ENCODE results near the gene TCHHL1. TPM values are rescaled to one million over a fixed set of nuclear protein-coding genes. Genes with fewer than 3 reads are reported as not detected.
A peak's percentile ranks its signal among the peaks of the same experiment; 100 is the strongest.

Gene TCHHL1
- total and polyA plus RNA-seq, 2 of the 8 experiments (the other 6 are each of a cell fraction or from before 2014, with no cell fraction given), result not detected

- ChIA-PET POLR2A (ENCODE audit: partially characterized antibody) (interaction anchor here (1.0 to 1.9 kb wide), 8 partner anchors 8 to 102 kb away, joined by 3 to 6 read pairs (median 3); partner anchors contain the start of gene S100A10), CTCF (ENCODE audit: partially characterized antibody) (interaction anchor here (0.6 to 4.0 kb wide), 10 partner anchors 10 to 103 kb away, joined by 3 to 32 read pairs (median 7); no protein-coding TSS in a partner anchor)
- Histone ChIP-seq H3K36me3 (ENCODE audit: control insufficient read depth in 2 of 4, insufficient read depth in 4 of 4, low read length in 3 of 4) (peaks cover 3 to 18% (median 6%) of the 10 kb centered on the region in 4 experiments; a peak in 5 of 8 replicates), H2BK120ac (replicated peaks; ENCODE audit: low read depth, low read length) (no peak within 1 kb of the TSS), H3K27me3 (replicated peaks in 1 of 4; ENCODE audit: control insufficient read depth in 3 of 4, extremely low read depth in 1 of 4, insufficient read depth in 3 of 4, low read length in 3 of 4) (no peaks in the 10 kb centered on the region; a peak in 4 of 7 replicates), H4K91ac (replicated peaks; ENCODE audit: insufficient read length, low read length) (peak within 1 kb of the TSS; percentile 11), H4K20me1 (replicated peaks in 1 of 2; ENCODE audit: control insufficient read depth in 1 of 2, insufficient read depth in 2 of 2, low read length in 2 of 2) (no peaks in the 10 kb centered on the region), H3K9me3 (ENCODE audit: insufficient read depth in 2 of 2, low read depth in 1 of 2, low read length in 1 of 2) (no peaks in the 10 kb centered on the region), H4K8ac (ENCODE audit: extremely low read depth, insufficient read depth, low read length) (no peak within 1 kb of the TSS), H4K5ac (ENCODE audit: insufficient read length, low read depth, low read length) (no peak within 1 kb of the TSS), H3K56ac (replicated peaks; ENCODE audit: insufficient read length, low read depth, low read length) (peak within 1 kb of the TSS; percentile 40), H2BK15ac (ENCODE audit: low read length) (no peak within 1 kb of the TSS), H3K23me2 (ENCODE audit: low read depth, low read length) (peaks cover 6% of the 10 kb centered on the region; the same call in 1 of the 2 replicates), H2BK12ac (ENCODE audit: low read depth, low read length) (peak within 1 kb of the TSS; percentile 20; the same call in 1 of the 2 replicates), H2AFZ (ENCODE audit: low read length) (no peak within 1 kb of the TSS), H3K23ac (ENCODE audit: insufficient read length) (no peak within 1 kb of the TSS), H3K79me1 (ENCODE audit: low read depth, low read length) (no peaks in the 10 kb centered on the region), H3K9ac (replicated peaks in 1 of 4; ENCODE audit: extremely low read depth in 1 of 4, low read depth in 3 of 4, low read length in 3 of 4) (peak within 1 kb of the TSS in 2 of 4 experiments; percentile 38 to 58; a peak in 3 of 7 replicates), H3K4me1 (replicated peaks in 1 of 4; ENCODE audit: control insufficient read depth in 3 of 4, insufficient read depth in 4 of 4, low read length in 3 of 4) (peaks cover 4 to 12% (median 6%) of the 10 kb centered on the region in 4 experiments), H3K14ac (ENCODE audit: insufficient read length) (no peak within 1 kb of the TSS), H2AK5ac (ENCODE audit: low read depth, low read length) (no peak within 1 kb of the TSS), H3K79me2 (ENCODE audit: control insufficient read depth in 1 of 2, insufficient read depth in 2 of 2, low read length in 2 of 2) (no peaks in the 10 kb centered on the region), H3K4ac (replicated peaks; ENCODE audit: insufficient read length, low read depth, low read length) (no peak within 1 kb of the TSS), H3K27ac (ENCODE audit: low read depth, low read length) (no peak within 1 kb of the TSS), H3K4me3 (ENCODE audit: extremely low read depth in 1 of 4, insufficient read depth in 2 of 4, low read depth in 3 of 4, low read length in 4 of 4) (peak within 1 kb of the TSS; percentile 74 to 80 (median 76)), H2BK5ac (ENCODE audit: low read depth, low read length) (peak within 1 kb of the TSS; percentile 38; the same call in 1 of the 2 replicates), H3K4me2 (ENCODE audit: insufficient read depth in 1 of 2, low read depth in 2 of 2, low read length in 2 of 2) (peak within 1 kb of the TSS; percentile 73 to 99), H3K18ac (ENCODE audit: extremely low read depth, low read length) (peak within 1 kb of the TSS; percentile 82; the same call in 1 of the 2 replicates), H2BK20ac (ENCODE audit: low read length) (no peak within 1 kb of the TSS)
- WGBS, 2 experiments (ENCODE audit: extremely low coverage in 1 of 2, insufficient coverage in 1 of 2, insufficient read length in 1 of 2, insufficient replicate concordance in 2 of 2, low coverage in 1 of 2, low lambda C conversion rate in 2 of 2, missing lambda C conversion rate in 1 of 2), result 2 to 100% methylated on average over 1 to 41 of the region's 53 CpGs
- peak in 1 of 2 experiments; percentile 77 for DNase-seq (ENCODE audit: low read depth in 1 of 2, low spot score in 2 of 2)
- no peak for FAIRE-seq
- TF ChIP-seq KDM4A (IDR thresholded peaks at IDR 0.05; ENCODE audit: low read depth, low read length, severe bottlenecking) (peak; percentile 34), CBX5 (IDR thresholded peaks at IDR 0.05; ENCODE audit: low read depth, low read length) (no peak), RXRA (IDR thresholded peaks at IDR 0.05; ENCODE audit: insufficient read depth, low read depth, low read length) (no peak), SRF (IDR thresholded peaks at IDR 0.05; ENCODE audit: low read depth, low read length) (no peak), KDM1A (IDR thresholded peaks at IDR 0.05; ENCODE audit: borderline replicate concordance, low read length) (no peak), EGR1 (IDR thresholded peaks at IDR 0.05; ENCODE audit: borderline replicate concordance, low read depth, low read length) (no peak), POLR2AphosphoS5 (IDR thresholded peaks at IDR 0.05; ENCODE audit: low read depth, low read length) (no peak)
These were observed 52.3 kb downstream of the TCHHL1 start, which contains the start of gene S100A11 for GRCh38 chr1:152036267-152037216. S100A11 (minus strand) TSS chr1:152037004; CDS start chr1:152036915, 89 bp downstream.
